Measurements from ENCODE around the gene SAPCD2. TPM values are rescaled to one million over a fixed set of nuclear protein-coding genes. Genes with fewer than 3 reads are reported as not detected.

SAPCD2 gene
- total RNA-seq, 1 experiment from 2014 or later = 29.8 TPM

GRCh38 chr9:137026828-137027227, 43.5 kb downstream of the SAPCD2 start:
- Histone ChIP-seq H3T11ph (ENCODE audit: low read length) (no peak overlapping the region), H3K56ac (ENCODE audit: insufficient read length, low read depth, low read length) (no peak overlapping the region), H3K18ac (ENCODE audit: insufficient read length, low read depth, low read length) (no peak overlapping the region), H4K91ac (ENCODE audit: insufficient read length, low read depth, low read length) (no peak overlapping the region), H2BK20ac (ENCODE audit: low read depth, low read length, poor library complexity, severe bottlenecking) (no peak overlapping the region), H3K9ac (ENCODE audit: extremely low read depth, insufficient read length, low read length) (no peak overlapping the region), H3K27ac (ENCODE audit: insufficient read length, low read depth, low read length) (no peak overlapping the region), H3K79me1 (ENCODE audit: insufficient read depth, low read depth, low read length, poor library complexity, severe bottlenecking) (no peaks in the 10 kb centered on the region), H2AK5ac (ENCODE audit: insufficient read length, low read length) (no peak overlapping the region), H3K14ac (ENCODE audit: insufficient read depth, low read length) (no peak overlapping the region), H2BK12ac (ENCODE audit: insufficient read length, low read depth, low read length) (no peak overlapping the region), H4K8ac (replicated peaks; ENCODE audit: insufficient read length, low read depth, low read length) (no peak overlapping the region), H3K4ac (ENCODE audit: low read depth, low read length) (no peak overlapping the region), H3K79me2 (ENCODE audit: insufficient read depth, low read length) (no peaks in the 10 kb centered on the region), H3K4me1 (ENCODE audit: insufficient read depth, low read length) (no peaks in the 10 kb centered on the region), H3K27me3 (ENCODE audit: insufficient read depth, low read length) (no peaks in the 10 kb centered on the region), H4K20me1 (ENCODE audit: control insufficient read depth, insufficient read depth, insufficient read length) (peaks cover 2% of the 10 kb centered on the region), H3K9me3 (ENCODE audit: control insufficient read depth, low read depth, low read length) (no peaks in the 10 kb centered on the region), H3K4me2 (ENCODE audit: insufficient read depth, insufficient read length, low read length) (no peak overlapping the region), H3K23ac (ENCODE audit: insufficient read length, low read depth, low read length) (no peak overlapping the region), H4K5ac (ENCODE audit: insufficient read length, low read depth, low read length) (no peak overlapping the region), H2BK5ac (ENCODE audit: insufficient read length, low read length) (no peak overlapping the region), H3K23me2 (ENCODE audit: insufficient read length, low read depth, low read length, poor library complexity, severe bottlenecking) (peaks cover 9% of the 10 kb centered on the region), H2BK120ac (ENCODE audit: low read depth, low read length, poor library complexity, severe bottlenecking) (no peak overlapping the region), H2BK15ac (ENCODE audit: low read depth, low read length) (no peak overlapping the region), H2AFZ (ENCODE audit: low read length) (no peak overlapping the region)
- no peaks in the 10 kb centered on the region for H3K36me3 Mint-ChIP-seq (ENCODE audit: insufficient read depth in 1 of 3, low read depth in 3 of 3)
- DNase-seq = no peak
- H3K9me3 Mint-ChIP-seq = no peaks in the 10 kb centered on the region
- H3K4me1 Mint-ChIP-seq = peaks cover 2 to 17% of the 10 kb centered on the region in 2 experiments; a peak in 3 of 4 replicates
- no peak for TF ChIP-seq CTCF (conservative IDR thresholded peaks at IDR 0.05)
- H3K4me3 Mint-ChIP-seq = peak overlapping the region in 1 of 2 experiments; percentile 66; a peak in 1 of 5 replicates
- no CpG with 5 or more reads among the region's 4 CpGs for WGBS (ENCODE audit: extremely low coverage, insufficient read length, low lambda C conversion rate)
- peaks cover 23% of the 10 kb centered on the region for H3K27me3 Mint-ChIP-seq (ENCODE audit: low read depth)
- H3K27ac Mint-ChIP-seq = no peak overlapping the region

Measured in H9 (cell line).